GM13977 (cell line): Measurements from ENCODE around the gene TGFBI.

Experiments
- DNase-seq: peaks from one replicate; pipeline ENCODE4 v3.0.0; 2012; ENCODE audit warnings: low spot score
- in situ Hi-C: fragments of 300-500 bp; cut with MboI; formaldehyde crosslinking; loops from one replicate; pipeline ENCODE4 v1.12.0; 2022; ENCODE audit warnings: low sequenced_read_pairs, low pct_unique_long_range_greater_than_20kb, mixed read lengths, inconsistent platforms; ENCODE audit not compliant: unreplicated experiment
- TF ChIP-seq, protein P1 (sequence below): IDR thresholded peaks from 2 replicates; pipeline ENCODE4 v1.5.1; 2012; ENCODE audit warnings: mild to moderate bottlenecking, control low read depth; ENCODE audit not compliant: insufficient read depth; ENCODE audit errors: extremely low read depth, missing control alignments

Gene TGFBI

DNA sequence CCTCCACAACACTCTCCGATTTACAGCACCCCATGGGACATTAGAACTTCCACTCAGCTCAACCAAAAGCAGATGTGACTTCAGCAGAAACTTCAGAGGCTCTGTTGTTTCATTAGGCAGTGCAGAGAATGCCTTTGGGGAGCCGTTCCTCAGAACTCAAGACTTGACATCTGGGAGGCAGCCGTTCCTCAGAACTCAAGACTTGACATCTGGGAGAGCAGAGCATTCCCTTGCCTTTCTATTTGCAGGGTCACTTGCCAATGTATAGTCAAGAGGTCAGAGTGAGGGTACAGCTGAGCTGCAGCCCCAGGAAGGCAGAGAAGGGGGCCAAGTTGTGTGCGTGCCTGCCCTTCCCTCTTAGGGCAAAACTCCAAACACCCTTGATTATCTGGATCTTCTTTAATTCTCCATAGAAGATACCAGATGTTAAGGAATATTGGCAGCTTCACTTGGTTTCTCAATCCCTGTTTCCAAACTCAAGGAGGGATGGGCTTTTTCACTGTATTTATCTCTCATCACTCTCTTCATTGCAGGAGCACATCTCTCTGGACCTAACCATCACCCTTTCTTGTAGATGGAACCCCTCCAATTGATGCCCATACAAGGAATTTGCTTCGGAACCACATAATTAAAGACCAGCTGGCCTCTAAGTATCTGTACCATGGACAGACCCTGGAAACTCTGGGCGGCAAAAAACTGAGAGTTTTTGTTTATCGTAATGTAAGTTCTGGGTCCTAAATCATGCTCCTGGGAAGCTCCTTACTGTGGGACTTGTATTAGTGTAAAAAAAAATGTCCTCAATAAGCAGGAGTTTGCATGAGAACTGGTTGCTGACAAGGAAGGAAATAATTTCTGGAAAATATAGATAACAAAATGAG lies 25.6 kb downstream of the TGFBI start:
- in situ Hi-C loops = no loop called here
- TF ChIP-seq, protein P1, sequence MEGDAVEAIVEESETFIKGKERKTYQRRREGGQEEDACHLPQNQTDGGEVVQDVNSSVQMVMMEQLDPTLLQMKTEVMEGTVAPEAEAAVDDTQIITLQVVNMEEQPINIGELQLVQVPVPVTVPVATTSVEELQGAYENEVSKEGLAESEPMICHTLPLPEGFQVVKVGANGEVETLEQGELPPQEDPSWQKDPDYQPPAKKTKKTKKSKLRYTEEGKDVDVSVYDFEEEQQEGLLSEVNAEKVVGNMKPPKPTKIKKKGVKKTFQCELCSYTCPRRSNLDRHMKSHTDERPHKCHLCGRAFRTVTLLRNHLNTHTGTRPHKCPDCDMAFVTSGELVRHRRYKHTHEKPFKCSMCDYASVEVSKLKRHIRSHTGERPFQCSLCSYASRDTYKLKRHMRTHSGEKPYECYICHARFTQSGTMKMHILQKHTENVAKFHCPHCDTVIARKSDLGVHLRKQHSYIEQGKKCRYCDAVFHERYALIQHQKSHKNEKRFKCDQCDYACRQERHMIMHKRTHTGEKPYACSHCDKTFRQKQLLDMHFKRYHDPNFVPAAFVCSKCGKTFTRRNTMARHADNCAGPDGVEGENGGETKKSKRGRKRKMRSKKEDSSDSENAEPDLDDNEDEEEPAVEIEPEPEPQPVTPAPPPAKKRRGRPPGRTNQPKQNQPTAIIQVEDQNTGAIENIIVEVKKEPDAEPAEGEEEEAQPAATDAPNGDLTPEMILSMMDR = no peak
- no peak for DNase-seq

DNA sequence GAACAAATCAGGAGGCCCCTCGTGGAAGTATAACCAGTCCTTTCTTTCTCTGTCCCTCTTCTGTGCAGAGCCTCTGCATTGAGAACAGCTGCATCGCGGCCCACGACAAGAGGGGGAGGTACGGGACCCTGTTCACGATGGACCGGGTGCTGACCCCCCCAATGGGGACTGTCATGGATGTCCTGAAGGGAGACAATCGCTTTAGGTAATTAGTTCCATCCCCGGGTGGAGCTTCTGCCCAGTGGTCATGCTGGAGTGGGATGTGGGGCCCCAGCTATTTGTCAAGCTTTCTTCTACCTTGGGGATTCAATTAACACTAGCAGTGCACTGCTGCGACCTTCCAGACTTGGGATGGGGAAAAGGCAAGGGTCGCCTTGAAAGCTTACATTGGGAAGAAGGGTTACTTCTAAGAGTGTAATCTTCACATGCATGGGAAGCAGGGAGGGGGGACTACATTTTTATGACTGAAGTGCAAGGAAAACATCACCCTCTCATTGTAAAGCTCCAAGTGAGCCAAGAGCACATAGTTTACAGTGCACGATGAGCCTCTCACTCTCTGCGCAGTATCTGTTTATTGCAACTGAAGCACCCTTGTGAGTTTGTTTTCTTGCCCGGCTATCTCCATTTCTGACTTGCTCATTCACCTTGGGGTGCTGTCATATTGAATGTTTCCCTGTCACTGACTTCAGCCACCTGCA lies 27.0 kb downstream of the TGFBI start:
- in situ Hi-C loops = no loop called here
- TF ChIP-seq, protein P1 = no peak
- DNase-seq = no peak

DNA sequence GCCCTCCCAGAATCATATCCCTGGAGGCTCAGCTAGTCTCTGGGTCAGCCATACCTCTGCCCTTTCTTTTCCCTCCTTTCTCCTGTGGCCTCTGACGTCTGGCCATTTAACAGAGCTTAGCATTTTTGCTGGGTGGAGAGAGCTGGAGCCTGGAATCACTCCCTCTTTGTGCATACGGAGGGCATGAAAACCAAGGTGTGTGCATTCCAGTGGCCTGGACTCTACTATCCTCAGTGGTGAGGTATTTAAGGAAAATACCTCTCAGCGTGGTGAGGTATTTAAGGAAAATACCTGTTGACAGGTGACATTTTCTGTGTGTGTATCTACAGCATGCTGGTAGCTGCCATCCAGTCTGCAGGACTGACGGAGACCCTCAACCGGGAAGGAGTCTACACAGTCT lies 27.5 kb downstream of the TGFBI start:
- TF ChIP-seq, protein P1 = no peak
- in situ Hi-C loops = no loop called here
- DNase-seq = no peak

DNA sequence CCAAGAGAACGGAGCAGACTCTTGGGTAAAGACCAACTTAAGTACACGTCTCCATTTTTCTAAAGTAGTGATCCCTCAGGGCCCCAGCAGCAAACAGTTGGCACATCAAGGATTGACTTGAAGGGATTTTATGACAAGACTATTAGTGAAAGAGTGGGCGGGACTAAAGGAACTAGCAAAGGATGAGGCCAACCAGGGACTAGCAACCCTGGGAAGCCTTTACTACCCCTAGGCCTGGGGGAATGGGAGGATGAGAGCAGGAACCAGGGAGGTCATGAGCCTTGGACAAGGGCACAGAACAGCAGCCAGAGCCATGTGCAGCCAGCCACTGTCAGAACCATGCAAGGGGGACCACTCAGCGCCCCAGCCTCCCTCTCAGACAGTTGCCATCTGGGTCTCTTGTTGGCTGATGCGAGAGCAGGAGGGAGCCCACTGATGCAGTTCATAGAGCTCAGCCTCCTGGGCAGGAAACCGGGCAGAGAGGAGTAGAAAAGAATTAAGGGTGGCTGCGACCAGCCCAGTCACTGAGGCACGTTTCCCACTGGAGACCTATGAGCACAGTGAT lies 28.1 kb downstream of the TGFBI start:
- no peak for DNase-seq
- in situ Hi-C loops = no loop called here
- TF ChIP-seq, protein P1 = no peak

DNA sequence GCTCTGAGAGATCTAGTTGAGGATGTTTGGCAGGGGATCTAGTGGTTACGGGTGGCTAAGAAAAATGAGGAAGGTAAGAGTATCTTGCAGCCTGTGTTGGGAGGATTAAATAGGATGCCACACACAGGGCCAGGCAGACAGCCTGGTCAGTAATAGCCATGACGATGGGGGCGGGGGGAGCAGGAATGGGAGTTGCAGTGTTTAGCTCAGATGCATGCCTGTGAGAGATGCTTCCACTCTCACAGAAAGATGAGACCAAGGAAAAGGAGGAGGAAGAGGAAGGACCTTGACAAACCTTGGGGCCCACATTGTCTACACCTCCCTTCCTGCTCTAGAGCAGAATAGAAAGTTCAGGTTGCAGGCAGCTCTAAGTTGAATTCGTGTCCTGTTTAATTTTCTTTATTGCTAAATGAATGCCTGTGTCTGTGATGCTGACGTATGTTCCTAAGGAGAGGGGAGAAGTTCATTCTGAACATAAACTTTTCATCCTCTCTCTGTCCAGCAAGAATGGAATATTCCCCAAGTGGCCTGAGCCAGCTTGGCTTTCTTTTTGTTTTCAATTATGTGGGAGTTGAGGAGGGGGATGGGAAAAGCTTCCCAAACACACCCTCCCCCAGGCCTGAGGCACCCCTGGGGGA lies 28.7 kb downstream of the TGFBI start:
- in situ Hi-C loops = no loop called here
- TF ChIP-seq, protein P1 = no peak
- DNase-seq = no peak

DNA sequence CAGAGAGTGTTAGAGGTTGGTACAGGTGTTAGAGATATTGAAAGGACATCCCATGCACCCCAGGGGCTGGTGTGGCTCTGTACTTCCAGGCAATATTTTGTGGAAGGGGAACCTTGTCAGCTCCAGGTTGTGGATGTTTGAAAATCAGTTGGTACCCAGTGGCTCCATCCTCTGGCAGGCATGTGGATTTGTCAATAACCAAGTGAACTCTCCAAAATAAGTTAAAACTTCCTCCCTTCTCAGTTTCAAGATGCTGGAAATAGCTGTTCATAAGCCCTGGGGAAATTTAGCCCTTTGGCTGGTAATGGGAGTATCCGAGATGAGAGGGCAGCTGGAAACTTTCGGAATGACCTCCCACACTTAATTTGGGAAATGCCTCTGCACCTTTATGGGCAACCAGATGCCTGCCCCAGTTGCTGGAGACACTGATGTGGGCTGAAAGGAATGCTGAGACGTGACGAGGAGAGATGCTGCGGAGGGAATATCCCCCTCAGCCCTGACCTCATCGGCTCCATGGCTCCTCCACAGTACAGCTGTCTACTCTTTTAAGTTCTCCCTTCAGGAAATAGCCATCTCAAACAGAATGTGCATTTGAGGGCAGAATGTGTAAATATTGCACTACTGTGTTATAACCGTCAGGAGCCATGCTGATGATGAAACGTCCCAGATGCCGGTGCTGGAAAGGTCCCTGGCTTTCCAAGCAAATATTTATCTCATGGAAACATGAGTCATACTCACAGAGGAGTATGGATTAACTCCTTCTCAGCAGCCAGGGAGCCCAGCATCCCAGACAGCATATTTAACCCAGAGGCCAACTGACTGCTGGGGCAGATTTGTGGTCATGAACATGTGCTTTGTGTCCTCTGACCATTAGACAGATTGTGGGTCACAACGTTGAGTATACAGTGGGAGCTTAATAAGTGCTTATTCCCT lies 29.5 kb downstream of the TGFBI start:
- no peak for DNase-seq
- TF ChIP-seq, protein P1 = no peak
- in situ Hi-C loops = no loop called here
